22Rv1 (cell line): Measurements from ENCODE around the gene VWA1.
A peak's percentile ranks its signal among the peaks of the same experiment; 100 is the strongest.

Experiments
- H3K27ac ChIP-seq: fragments of 450-650 bp; 2 replicates; pipeline ENCODE4 v1.5.1; 2017
- ZFX ChIP-seq: fragments of 450-650 bp; IDR thresholded peaks from 2 replicates; pipeline ENCODE4 v1.6.1; 2017; ENCODE audit warnings: antibody characterized with exemption, borderline replicate concordance
- TF ChIP-seq, protein P1 (sequence below): fragments of 450-650 bp; IDR thresholded peaks from 2 replicates; pipeline ENCODE4 v1.5.1; 2017; ENCODE audit warnings: mild to moderate bottlenecking

Gene VWA1

DNA sequence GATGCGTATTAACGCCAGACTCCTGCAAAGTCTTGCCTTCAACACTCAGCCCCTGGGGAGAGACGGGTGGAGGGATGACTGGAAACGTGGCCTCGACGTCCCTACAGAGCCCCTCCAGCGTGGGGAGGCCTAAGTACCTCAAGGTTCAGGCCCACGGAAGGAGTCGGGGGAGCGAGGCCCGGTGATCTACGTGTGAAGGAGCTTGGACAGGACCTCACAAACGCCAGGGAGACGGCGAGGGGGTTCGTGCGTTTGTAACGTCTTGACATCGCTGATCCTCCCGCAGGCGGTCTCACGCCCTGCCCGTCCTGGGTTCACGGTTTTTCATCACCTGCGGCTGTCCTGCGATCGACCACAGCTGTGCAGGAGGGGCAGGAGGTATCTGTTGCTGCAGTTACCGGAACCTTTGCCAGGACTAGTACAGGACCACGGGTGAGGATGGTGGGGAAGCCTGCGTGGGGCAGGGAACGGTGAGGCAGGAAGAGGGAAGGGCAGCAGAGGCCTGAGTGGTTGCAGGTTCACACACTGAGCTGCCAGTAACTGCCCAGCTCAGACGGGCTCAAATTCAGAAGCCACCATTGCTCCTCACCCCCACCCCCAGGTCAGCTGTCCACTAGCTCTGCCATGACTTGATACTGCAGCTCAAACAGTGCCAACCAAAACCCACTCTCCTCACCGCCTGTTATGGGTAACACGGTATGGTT, 35.5 kb upstream of the VWA1 start:
- no peak for TF ChIP-seq ZFX
- TF ChIP-seq, protein P1, sequence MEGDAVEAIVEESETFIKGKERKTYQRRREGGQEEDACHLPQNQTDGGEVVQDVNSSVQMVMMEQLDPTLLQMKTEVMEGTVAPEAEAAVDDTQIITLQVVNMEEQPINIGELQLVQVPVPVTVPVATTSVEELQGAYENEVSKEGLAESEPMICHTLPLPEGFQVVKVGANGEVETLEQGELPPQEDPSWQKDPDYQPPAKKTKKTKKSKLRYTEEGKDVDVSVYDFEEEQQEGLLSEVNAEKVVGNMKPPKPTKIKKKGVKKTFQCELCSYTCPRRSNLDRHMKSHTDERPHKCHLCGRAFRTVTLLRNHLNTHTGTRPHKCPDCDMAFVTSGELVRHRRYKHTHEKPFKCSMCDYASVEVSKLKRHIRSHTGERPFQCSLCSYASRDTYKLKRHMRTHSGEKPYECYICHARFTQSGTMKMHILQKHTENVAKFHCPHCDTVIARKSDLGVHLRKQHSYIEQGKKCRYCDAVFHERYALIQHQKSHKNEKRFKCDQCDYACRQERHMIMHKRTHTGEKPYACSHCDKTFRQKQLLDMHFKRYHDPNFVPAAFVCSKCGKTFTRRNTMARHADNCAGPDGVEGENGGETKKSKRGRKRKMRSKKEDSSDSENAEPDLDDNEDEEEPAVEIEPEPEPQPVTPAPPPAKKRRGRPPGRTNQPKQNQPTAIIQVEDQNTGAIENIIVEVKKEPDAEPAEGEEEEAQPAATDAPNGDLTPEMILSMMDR: no peak
- H3K27ac ChIP-seq: peak overlapping the region; percentile 80

DNA sequence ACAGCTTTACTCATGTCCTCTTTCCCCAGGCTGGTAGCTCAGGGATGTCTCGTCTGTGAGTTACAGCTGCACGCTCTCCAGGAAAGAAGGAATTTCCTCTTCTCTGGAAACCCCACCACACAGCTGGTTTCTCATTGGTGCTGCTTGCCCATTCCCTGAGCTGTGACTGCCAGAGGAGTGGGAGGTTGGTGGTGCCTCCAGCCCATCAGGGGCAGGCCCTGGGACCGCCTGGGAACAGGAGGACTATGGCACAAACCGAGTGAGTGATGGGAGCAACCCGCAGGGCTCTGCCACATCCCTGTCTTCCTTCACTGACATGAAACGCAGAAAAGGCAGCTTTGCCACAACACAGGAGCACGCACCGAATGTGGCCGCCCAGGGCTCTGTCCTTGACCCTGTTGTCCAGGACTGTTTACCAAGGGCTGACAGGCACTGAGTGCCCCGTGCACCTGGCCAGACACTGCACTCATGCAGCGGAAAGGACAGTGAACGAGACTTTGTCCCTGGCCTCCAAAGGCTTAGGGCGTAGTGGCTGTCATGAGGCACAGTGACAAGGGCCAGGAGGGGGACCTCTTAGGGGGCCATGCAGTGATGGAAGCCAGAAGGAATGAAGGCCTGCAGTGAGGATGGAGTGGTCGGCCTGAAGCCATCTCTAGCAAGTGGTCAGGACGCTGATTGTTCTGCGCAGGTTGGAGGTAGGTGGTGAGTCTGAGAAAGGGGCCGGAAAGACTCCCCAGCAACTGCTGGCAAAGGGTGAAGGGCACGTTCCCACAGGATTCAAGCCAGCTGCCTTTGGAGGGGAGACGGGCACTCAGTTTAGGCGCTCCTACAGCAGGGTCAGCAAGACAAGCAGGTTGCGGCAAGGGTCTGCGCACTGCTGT, 34.7 kb upstream of the VWA1 start:
- TF ChIP-seq, protein P1: no peak
- TF ChIP-seq ZFX: no peak
- peak overlapping the region; percentile 80 for H3K27ac ChIP-seq

DNA sequence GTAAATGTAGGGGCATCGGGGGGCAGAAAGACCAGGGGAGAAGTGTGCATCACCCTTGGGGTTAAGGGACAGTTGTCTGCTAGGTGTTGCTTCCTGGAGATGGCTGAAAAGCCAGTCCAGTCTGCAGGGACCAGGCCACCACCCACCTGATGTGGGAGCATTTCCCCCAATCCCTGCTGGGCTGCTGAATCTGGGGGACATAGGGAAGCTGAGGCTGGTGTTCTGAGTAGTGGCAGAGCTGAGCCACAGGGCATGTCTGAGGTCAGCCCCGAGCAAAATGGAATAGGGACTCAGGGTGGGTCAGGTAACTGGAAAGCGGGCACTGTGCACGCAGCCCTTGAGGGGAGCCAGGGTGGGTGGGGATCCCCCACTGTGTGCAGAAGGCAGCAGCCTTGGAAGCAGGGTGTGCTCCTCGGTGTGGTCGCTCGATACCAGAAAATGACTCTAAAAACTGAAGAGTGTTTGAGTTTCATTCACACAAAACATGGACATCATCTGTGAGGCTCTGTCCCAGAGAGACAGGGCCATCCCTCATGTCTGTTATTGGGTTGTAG, 34.0 kb upstream of the VWA1 start:
- TF ChIP-seq, protein P1: no peak
- TF ChIP-seq ZFX: no peak
- H3K27ac ChIP-seq: peak overlapping the region; percentile 80

DNA sequence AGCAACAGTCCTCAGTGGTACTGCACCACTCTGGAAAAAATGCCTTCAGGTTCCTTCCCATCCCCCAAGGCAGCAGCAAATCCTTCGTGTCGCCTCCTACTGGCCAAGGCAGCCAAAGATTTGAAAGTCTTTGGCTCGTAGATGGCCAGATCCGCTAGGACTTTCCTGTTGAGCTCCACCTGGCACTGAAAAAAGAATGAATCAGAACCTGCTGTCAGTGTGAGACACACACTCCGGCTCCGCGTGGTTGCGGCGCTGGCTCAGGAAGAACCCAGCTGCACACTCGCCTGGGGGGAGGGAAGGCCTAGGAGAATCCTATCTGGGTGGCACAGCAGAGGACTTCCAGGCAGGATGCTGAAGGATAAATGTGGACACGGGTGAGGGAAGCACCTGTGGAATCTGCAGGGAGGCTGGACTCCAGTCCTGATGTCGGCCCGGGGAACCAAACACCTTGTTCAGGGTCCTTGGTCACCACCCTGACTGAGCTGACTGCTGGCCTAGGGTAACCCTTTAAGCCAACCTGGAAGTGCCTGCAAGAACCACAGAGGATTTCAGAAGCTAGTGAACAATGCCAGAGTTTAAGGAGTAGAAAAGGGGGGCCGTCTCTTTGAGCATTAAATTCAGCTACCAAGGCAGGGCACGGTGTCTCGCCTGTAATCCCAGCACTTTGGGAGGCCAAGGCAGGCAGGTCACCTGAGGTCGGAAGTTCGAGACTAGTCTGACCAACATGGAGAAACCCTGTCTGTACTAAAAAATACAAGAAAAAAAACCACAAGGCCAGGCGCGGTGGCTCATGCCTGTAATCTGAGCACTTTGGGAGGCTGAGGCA, 33.2 kb upstream of the VWA1 start:
- no peak for TF ChIP-seq ZFX
- TF ChIP-seq, protein P1: peak; percentile 87
- peak overlapping the region; percentile 80 for H3K27ac ChIP-seq

DNA sequence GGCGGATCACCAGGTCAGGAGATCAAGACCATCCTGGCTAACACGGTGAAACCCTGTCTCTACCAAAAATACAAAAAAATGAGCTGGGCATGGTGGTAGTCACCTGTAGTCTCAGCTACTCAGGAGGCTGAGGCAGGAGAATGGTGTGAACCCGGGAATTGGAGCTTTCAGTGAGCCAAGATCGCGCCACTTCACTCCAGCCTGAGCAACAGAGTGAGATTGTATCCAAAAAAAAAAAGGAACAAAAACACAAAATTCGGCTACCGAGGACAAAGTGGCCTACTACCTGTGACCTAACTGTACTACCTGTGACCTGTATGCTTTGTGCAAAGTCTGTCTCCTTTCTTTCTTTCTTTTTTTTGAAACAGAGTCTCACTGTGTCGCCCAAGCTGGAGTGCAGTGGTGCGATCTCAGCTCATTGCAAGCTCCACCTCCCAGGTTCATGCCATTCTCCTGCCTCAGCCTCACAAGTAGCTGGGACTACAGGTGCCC, 32.5 kb upstream of the VWA1 start:
- H3K27ac ChIP-seq: peak overlapping the region; percentile 80

DNA sequence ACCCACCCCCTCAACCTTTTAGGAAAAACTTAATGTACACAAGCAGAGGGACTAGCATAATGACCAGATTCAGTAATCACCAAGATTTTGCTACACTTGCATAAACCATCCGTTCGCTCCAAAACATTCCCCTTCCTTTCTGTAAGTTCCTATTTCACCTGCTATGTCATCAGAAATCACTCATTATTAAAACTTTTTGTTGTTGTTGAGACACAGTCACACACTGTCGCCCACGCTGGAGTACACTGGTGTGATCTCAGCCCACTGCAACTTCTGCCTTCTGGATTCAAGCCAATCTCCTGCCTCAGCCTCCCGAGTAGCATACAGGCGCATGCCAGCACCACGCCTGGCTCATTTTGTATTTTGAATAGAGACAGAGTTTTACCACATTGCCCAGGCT, 31.8 kb upstream of the VWA1 start:
- TF ChIP-seq, protein P1: no peak
- TF ChIP-seq ZFX: no peak

More for the DNA sequence above, 31.8 kb upstream of the VWA1 start:
- H3K27ac ChIP-seq: peak overlapping the region; percentile 80
